Psoas muscle (tissue), 8 donors: ENCODE measurements around the gene HEMGN. TPM values are rescaled to one million over a fixed set of nuclear protein-coding genes. Genes with fewer than 3 reads are reported as not detected.
A peak's percentile ranks its signal among the peaks of the same experiment; 100 is the strongest.

Source experiments
- ATAC-seq, 4 donors: fragments of 200-7000 bp; cut with Tn5 transposase; one replicate each; pipeline ENCODE4 v1.9.1; 2020; ENCODE audit warnings: moderate library complexity in 3 of 4, mild to moderate bottlenecking in 2 of 4
- DNase-seq, 2 donors: peaks; one replicate each; pipeline ENCODE4 v3.0.0-alpha.2; 2020
- H3K27ac ChIP-seq: fragments of 200-600 bp; one replicate; pipeline ENCODE4 v1.8.0; 2022
- H3K27me3 ChIP-seq, 3 donors: fragments of 200-600 bp in 1 of 3; one replicate each; pipeline versions ENCODE4 v1.6.1 to v1.8.0; 2013 to 2022; ENCODE audit warnings: low read length in 2 of 3, mild to moderate bottlenecking in 2 of 3, moderate library complexity in 1 of 3; ENCODE audit not compliant: insufficient read depth in 3 of 3
- H3K36me3 ChIP-seq, 2 donors: fragments of 200-600 bp in 1 of 2; one replicate each; pipeline versions ENCODE4 v1.6.1 to v1.8.0; 2013 to 2022; ENCODE audit warnings: low read depth in 1 of 2, mild to moderate bottlenecking in 1 of 2, moderate library complexity in 1 of 2; ENCODE audit not compliant: insufficient read depth in 1 of 2
- H3K4me1 ChIP-seq: fragments of 200-600 bp; one replicate; pipeline ENCODE4 v1.8.0; 2022
- H3K4me3 ChIP-seq: fragments of 200-600 bp; one replicate; pipeline ENCODE4 v1.8.0; 2022; ENCODE audit warnings: mild to moderate bottlenecking
- H3K9me3 ChIP-seq: fragments of 200-600 bp; one replicate; pipeline ENCODE4 v1.8.0; 2022
- CTCF ChIP-seq: fragments of 200-600 bp; IDR thresholded peaks from one replicate; pipeline ENCODE4 v1.8.0; 2022; ENCODE audit warnings: antibody characterized with exemption
- WGBS, 3 donors: extraction: QIAGEN DNeasy Blood & Tissue Kit; methylation state at CpG; one replicate each; pipeline versions ENCODE4 v1.1.6 to v1.1.7; 2013; 5-methylcytosine and 5-hydroxymethylcytosine counted together
- intact Hi-C, 2 donors: fragments of 100-400 bp; cut with DNase I; formaldehyde crosslinking; loops; one replicate each; pipeline versions ENCODE4 v1.11.0 to v1.14.2; 2022
- polyA plus RNA-seq, 3 donors: library from polyadenylated mRNA; stranded (reverse); fragments of 200-250 nt; gene quantifications; one replicate each; pipeline ENCODE4 v1.2.3, GENCODE V29; 2013
- total RNA-seq, 4 donors: library from RNA; stranded (reverse); fragmentation: NEBNext Ultra II Directional in 2 of 4; extraction: Animal tissue kit (Norgen Biotek cat#: 25700) in 2 of 4; gene quantifications; one replicate each; pipeline versions ENCODE4 v1.2.1 to v1.2.4, GENCODE V29; 2021 to 2023
- donor health status: healthy with polysubstance abuse.
- donor health status: DM: no; HTN: no; CAD: no; lungs with moderate emphysema.
- donor health status: Bipolar disorder and iron deficiency.
- donor health status: healthy.
- donor health status: DM: yes; HTN: yes; CAD: no.
- donor health status: DM: no; HTN: no; CAD: no.
- donor health status: DM: no; HTN: no; CAD: no.
- donor health status: DM: yes; HTN: yes; CAD: no.

HEMGN gene
- total and polyA plus RNA-seq, 7 donors = 0.71 TPM; not detected in 6

GRCh38 chr9:97907046-97907445, 30.9 kb downstream of the HEMGN start:
- Histone ChIP-seq H3K36me3 (peaks cover 13 to 61% of the 10 kb centered on the region in 2 donors), H3K4me3 (no peak overlapping the region), H3K4me1 (peaks cover 9% of the 10 kb centered on the region), H3K27ac (no peak overlapping the region), H3K9me3 (no peaks in the 10 kb centered on the region), H3K27me3 (no peaks in the 10 kb centered on the region)
- 71 to 87% (median 78%) methylated on average over 3 of the region's 3 CpGs for WGBS, 3 donors
- ATAC-seq = no peak
- DNase-seq = no peak
- intact Hi-C loops = loop anchor here in 1 of 2 donors (10.0 kb wide), 1 partner anchor 442 kb away; no protein-coding TSS in a partner anchor
- no peak for TF ChIP-seq CTCF

- no peaks in the 10 kb centered on the region for H3K27me3 ChIP-seq
- H3K9me3 ChIP-seq = no peaks in the 10 kb centered on the region
- no peak overlapping the region for H3K4me3 ChIP-seq
- 73 to 78% (median 78%) methylated on average over 12 of the region's 12 CpGs for WGBS, 3 donors
- no peak overlapping the region for H3K27ac ChIP-seq
- intact Hi-C loops = loop anchor here in 1 of 2 donors (10.0 kb wide), 1 partner anchor 442 kb away; no protein-coding TSS in a partner anchor
- peak; percentile 40 to 65 (median 52) for ATAC-seq
- H3K36me3 ChIP-seq = peaks cover 8 to 54% of the 10 kb centered on the region in 2 donors
- TF ChIP-seq CTCF = no peak
- DNase-seq = peak; percentile 44 to 58
- peaks cover 9% of the 10 kb centered on the region for H3K4me1 ChIP-seq
Measured at GRCh38 chr9:97906236-97906831, 31.6 kb downstream of the HEMGN start.

- ATAC-seq (no peak), DNase-seq (no peak)
- intact Hi-C loops = loop anchor here (2.0 to 10.0 kb wide), 2 partner anchors 194 to 440 kb away; no protein-coding TSS in a partner anchor
- H3K4me1 ChIP-seq = peaks cover 9% of the 10 kb centered on the region
- no peak for TF ChIP-seq CTCF
- H3K27me3 ChIP-seq = no peaks in the 10 kb centered on the region
- no peak overlapping the region for H3K4me3 ChIP-seq
- 92 to 96% (median 96%) methylated on average over 2 of the region's 2 CpGs for WGBS, 3 donors
- no peaks in the 10 kb centered on the region for H3K9me3 ChIP-seq
- H3K36me3 ChIP-seq = peaks cover 6 to 44% of the 10 kb centered on the region in 2 donors
- H3K27ac ChIP-seq = no peak overlapping the region
Measured at GRCh38 chr9:97905228-97905627, 32.7 kb downstream of the HEMGN start.

GRCh38 chr9:97904725-97905124, 33.2 kb downstream of the HEMGN start:
- no peak overlapping the region for H3K27ac ChIP-seq

More at GRCh38 chr9:97904725-97905124, 33.2 kb downstream of the HEMGN start:
- Histone ChIP-seq H3K9me3 (no peaks in the 10 kb centered on the region), H3K4me1 (peaks cover 9% of the 10 kb centered on the region), H3K27me3 (no peaks in the 10 kb centered on the region), H3K36me3 (peaks cover under 1 to 41% of the 10 kb centered on the region in 2 donors), H3K4me3 (no peak overlapping the region)
- 95 to 97% (median 96%) methylated on average over 9 of the region's 9 CpGs for WGBS, 3 donors
- no peak for ATAC-seq
- DNase-seq = no peak
- intact Hi-C loops = loop anchor here (2.0 to 10.0 kb wide), 2 partner anchors 194 to 440 kb away; no protein-coding TSS in a partner anchor
- no peak for TF ChIP-seq CTCF
